H7 (cell line): ENCODE measurements around the gene PRM1. TPM values are rescaled to one million over a fixed set of nuclear protein-coding genes. Genes with fewer than 3 reads are reported as not detected.
A peak's percentile ranks its signal among the peaks of the same experiment; 100 is the strongest.

ENCODE experiments used
- DNase-seq: peaks from one replicate; pipeline ENCODE4 v3.0.0; 2012
- H3K27me3 ChIP-seq: 2 replicates; pipeline ENCODE4 v1.6.0; 2011; ENCODE audit warnings: mild to moderate bottlenecking, low read length; ENCODE audit not compliant: control insufficient read depth, insufficient read depth
- H3K36me3 ChIP-seq: replicated peaks from 2 replicates; pipeline ENCODE4 v1.5.1; 2011; ENCODE audit warnings: low read length; ENCODE audit not compliant: control insufficient read depth, insufficient read depth
- H3K4me3 ChIP-seq: 2 replicates; pipeline ENCODE4 v1.5.1; 2011; ENCODE audit warnings: low read depth, mild to moderate bottlenecking, control low read depth, low read length, moderate library complexity; ENCODE audit not compliant: insufficient read depth
- total RNA-seq: library from RNA; depleted of rRNA; stranded (reverse); fragments of >200 nt; shearing (Covaris generic); gene quantifications from 2 replicates; pipeline ENCODE4 v1.2.3, GENCODE V29; 2014

The PRM1 gene
- total RNA-seq, 1 experiment from 2014 or later, result not detected

DNA sequence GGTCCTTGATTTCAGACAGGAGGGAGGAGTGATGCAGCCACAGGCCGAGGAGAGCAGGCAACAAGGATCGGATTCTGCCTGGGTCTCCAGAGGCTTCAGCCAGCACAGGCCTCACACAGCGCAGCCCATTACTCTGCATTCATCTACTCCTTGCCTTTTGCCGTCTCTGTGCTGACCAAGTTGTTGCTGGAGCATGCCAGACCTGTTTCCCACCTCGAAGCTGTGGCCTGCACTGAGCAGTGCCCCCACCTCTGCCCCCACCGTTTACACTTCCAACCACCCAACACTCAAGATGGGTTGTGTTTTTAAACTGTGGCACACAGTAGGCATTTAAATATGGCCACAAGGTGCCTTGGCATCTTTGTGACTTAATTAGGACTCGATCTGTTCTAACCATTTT lies 6.2 kb downstream of the PRM1 start:
- Histone ChIP-seq H3K36me3 (no peaks in the 10 kb centered on the region), H3K27me3 (no peaks in the 10 kb centered on the region)
- no peak for DNase-seq

DNA sequence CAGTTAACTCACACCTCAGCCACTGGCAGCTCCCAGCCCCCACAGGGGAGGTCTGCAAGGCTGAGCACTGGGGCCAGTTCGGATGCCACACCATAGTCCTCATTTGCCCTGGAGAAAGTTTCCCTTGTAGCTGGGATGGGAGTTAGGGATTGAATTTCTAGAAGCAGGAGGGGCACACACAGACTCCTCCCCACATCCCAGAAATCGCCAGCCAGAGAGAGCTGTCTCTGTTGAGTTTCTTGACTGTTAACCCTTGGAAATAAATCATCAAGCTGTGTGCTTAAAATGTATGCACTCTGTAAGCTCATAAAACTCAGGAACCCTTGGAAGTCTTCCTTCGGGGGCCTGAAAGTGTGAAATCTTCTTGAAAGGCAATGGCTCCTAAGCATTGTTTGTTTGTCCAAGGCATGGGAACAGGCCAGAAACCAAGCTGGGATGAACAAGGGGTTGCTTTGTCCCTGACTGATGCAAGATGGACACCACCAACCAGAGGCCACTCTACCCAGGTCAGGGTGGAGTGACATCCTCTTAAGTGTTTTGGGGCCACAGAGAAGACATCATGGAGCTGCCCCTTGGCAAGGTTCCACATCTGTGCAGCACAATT lies 7.3 kb downstream of the PRM1 start:
- Histone ChIP-seq H3K36me3 (no peaks in the 10 kb centered on the region), H3K27me3 (no peaks in the 10 kb centered on the region), H3K4me3 (no peak overlapping the region)
- peak; percentile 54 for DNase-seq

More for the DNA sequence above, 6.2 kb downstream of the PRM1 start:
- no peak overlapping the region for H3K4me3 ChIP-seq

GRCh38 chr16:11272921-11273720 lies 8.0 kb downstream of the PRM1 start, which contains the start of gene PRM3:
Gene PRM3 (minus strand): TSS chr16:11273629. CDS start chr16:11273595, 34 bp downstream.
- Histone ChIP-seq H3K27me3 (no peaks in the 10 kb centered on the region), H3K36me3 (no peaks in the 10 kb centered on the region), H3K4me3 (no peak within 1 kb of the TSS)
- no peak for DNase-seq

DNA sequence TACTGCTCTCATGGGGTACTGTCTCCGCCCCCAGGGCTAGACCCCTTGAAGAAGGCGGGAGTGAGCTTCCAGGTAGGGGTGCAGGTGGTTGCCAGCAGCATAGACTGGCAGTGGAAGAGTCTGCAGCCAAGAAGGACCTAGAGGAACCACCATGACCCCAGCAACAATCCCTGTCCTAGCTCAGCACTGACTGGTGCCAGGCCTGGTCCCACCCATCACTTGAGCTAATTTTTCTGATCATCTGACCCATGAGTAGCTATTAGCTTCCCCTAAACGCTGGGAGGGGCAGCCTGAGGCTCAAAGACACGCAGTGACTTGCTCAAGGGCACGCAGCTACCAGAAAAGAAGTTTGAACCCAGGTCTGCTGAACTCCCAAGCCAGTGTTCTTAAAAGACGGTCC lies 8.6 kb downstream of the PRM1 start:
- H3K36me3 ChIP-seq, result no peaks in the 10 kb centered on the region
- no peaks in the 10 kb centered on the region for H3K27me3 ChIP-seq
- no peak overlapping the region for H3K4me3 ChIP-seq
- no peak for DNase-seq

GRCh38 chr16:11271610-11272009 lies 9.5 kb downstream of the PRM1 start:
- no peak for DNase-seq
- Histone ChIP-seq H3K36me3 (no peaks in the 10 kb centered on the region), H3K4me3 (no peak overlapping the region), H3K27me3 (no peaks in the 10 kb centered on the region)

DNA sequence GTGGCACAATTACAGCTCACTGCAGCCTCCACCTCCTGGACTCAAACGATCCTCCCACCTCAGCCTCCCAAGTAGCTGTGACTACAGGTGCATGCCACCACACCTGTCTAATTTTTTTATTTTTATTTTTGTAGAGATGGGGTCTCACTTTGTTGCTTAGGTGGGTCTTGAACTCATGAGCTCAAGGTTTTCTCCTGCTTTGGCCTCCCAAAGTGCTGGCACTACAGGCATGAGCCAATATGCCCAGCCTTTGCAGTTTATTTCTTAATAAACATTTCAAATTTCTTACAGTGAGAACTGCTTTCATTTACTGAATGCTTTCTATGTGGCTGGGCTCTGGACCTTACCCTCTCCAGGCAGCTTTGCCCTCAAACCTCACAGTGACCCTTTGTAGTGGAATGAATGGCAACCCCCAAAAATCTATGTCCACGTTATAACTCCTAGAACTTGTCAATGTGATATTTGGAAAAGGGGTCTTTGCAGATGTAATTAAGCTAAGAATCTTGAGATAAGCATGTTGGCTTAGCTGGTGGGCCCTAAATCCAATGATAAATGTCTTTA lies 10.4 kb downstream of the PRM1 start:
- no peak for DNase-seq
- no peaks in the 10 kb centered on the region for H3K36me3 ChIP-seq
- H3K4me3 ChIP-seq, result no peak overlapping the region
- no peaks in the 10 kb centered on the region for H3K27me3 ChIP-seq

- DNase-seq, result no peak
- Histone ChIP-seq H3K36me3 (no peaks in the 10 kb centered on the region), H3K4me3 (no peak within 1 kb of the TSS), H3K27me3 (no peaks in the 10 kb centered on the region)
Observed at GRCh38 chr16:11268921-11269375, 12.2 kb downstream of the PRM1 start, which contains the start of gene TNP2. Gene TNP2 (minus strand): TSS chr16:11269325. CDS start chr16:11269262, 63 bp downstream.

DNA sequence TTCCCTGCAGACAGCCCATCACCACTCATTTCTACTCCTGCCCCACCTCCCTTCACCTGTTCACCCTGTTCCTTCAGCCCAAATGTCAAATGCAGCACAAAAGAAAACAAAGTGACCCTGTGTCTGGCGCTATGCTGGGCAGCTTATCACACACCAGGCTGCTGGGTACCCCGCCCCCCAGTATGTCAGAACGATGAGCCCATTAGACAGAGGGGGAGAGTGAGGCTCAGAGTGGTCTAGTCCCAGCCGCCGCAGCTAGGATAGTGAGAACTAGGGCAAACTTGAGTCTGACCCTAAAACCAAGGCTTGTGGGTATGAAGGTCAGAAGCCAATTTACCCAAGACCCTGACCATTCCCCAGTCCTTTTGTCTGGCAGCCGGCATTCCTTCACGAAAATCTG lies 16.0 kb downstream of the PRM1 start:
- no peak for DNase-seq

GRCh38 chr16:11264155-11264832 lies 16.8 kb downstream of the PRM1 start:
- no peak overlapping the region for H3K4me3 ChIP-seq

More for the DNA sequence above, 16.0 kb downstream of the PRM1 start:
- Histone ChIP-seq H3K4me3 (no peak overlapping the region), H3K27me3 (no peaks in the 10 kb centered on the region), H3K36me3 (no peaks in the 10 kb centered on the region)

DNA sequence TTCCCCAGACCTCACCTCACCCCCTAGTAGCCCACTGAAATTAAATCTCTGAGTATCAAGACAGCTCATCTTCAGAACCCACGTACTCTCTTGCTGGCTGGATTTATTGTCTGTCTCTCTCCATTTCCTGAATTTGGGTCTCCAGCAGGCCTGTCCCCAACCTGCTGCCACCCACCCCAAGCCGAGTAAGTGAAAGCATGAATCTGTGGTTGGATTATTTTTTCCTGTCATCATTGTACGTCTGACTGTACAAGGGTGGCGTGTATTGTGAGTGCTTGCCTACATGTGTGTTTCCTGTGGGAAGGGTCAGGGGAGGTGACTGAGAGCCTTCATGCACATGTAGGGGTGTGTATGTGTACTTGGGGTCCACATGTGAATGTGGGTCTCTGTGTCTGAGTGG lies 17.4 kb downstream of the PRM1 start:
- DNase-seq, result no peak
- Histone ChIP-seq H3K4me3 (no peak overlapping the region), H3K27me3 (no peaks in the 10 kb centered on the region)

More at GRCh38 chr16:11264155-11264832, 16.8 kb downstream of the PRM1 start:
- Histone ChIP-seq H3K27me3 (no peaks in the 10 kb centered on the region), H3K36me3 (no peaks in the 10 kb centered on the region)
- no peak for DNase-seq

GRCh38 chr16:11262915-11263314 lies 18.2 kb downstream of the PRM1 start:
- no peaks in the 10 kb centered on the region for H3K27me3 ChIP-seq
- H3K36me3 ChIP-seq, result no peaks in the 10 kb centered on the region
- H3K4me3 ChIP-seq, result no peak overlapping the region
- no peak for DNase-seq

More for the DNA sequence above, 17.4 kb downstream of the PRM1 start:
- no peaks in the 10 kb centered on the region for H3K36me3 ChIP-seq

DNA sequence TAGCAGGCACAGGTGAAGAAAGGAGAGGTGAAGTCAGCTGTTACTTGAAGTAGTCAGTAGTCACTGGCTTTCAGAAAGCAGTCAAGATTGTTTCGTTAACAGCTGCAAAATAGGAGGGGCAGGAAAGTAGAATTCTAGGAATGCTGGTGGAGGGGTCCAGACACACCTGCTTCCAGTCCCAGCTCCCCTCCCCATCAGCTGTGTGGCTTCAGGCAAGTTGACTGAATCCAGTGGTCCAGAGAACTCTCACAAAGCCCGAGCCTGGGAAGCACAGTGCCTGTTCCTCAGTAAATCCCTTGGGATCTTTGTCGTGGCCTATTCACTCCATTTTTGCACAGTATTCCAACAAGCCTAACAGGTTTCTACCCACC lies 20.5 kb downstream of the PRM1 start:
- Histone ChIP-seq H3K27me3 (no peaks in the 10 kb centered on the region), H3K4me3 (no peak overlapping the region), H3K36me3 (no peaks in the 10 kb centered on the region)
- DNase-seq, result peak; percentile 56

- Histone ChIP-seq H3K4me3 (no peak overlapping the region), H3K27me3 (no peaks in the 10 kb centered on the region), H3K36me3 (no peaks in the 10 kb centered on the region)
- no peak for DNase-seq
Observed at GRCh38 chr16:11259655-11260595, 21.2 kb downstream of the PRM1 start.
